Liver (tissue), 9 donors: Measurements from ENCODE around the gene SP140L. TPM values are rescaled to one million over a fixed set of nuclear protein-coding genes. Genes with fewer than 3 reads are reported as not detected.

Experiments
- DNase-seq: peaks from one replicate; pipeline ENCODE4 v3.0.0-alpha.2; 2017; ENCODE audit warnings: low spot score
- H3K27ac ChIP-seq, 2 donors: one replicate each; pipeline ENCODE4 v1.7.0; 2013; ENCODE audit warnings: inconsistent platforms in 2 of 2, low read length in 2 of 2, control low read depth in 1 of 2, low read depth in 1 of 2, mild to moderate bottlenecking in 1 of 2
- H3K27me3 ChIP-seq, 4 donors: one replicate each; pipeline versions ENCODE4 v1.6.1 to v1.7.0; 2013; ENCODE audit warnings: low read length in 3 of 4, inconsistent platforms in 1 of 4, mild to moderate bottlenecking in 1 of 4, moderate library complexity in 1 of 4; ENCODE audit not compliant: control insufficient read depth in 4 of 4, insufficient read depth in 4 of 4
- H3K36me3 ChIP-seq, 4 donors: one replicate each; pipeline versions ENCODE4 v1.6.1 to v1.7.0; 2013; ENCODE audit warnings: low read length in 3 of 4, mild to moderate bottlenecking in 3 of 4, low read depth in 1 of 4, moderate library complexity in 1 of 4; ENCODE audit not compliant: control insufficient read depth in 4 of 4, insufficient read depth in 3 of 4
- H3K4me1 ChIP-seq, 4 donors: one replicate each; pipeline versions ENCODE4 v1.6.1 to v1.7.0; 2013; ENCODE audit warnings: low read length in 3 of 4, mild to moderate bottlenecking in 3 of 4, moderate library complexity in 1 of 4; ENCODE audit not compliant: control insufficient read depth in 4 of 4, insufficient read depth in 4 of 4
- H3K4me3 ChIP-seq, 3 donors: one replicate each; pipeline versions ENCODE4 v1.6.1 to v1.7.0; 2013; ENCODE audit warnings: low read length in 3 of 3, control low read depth in 1 of 3, low read depth in 1 of 3, mild to moderate bottlenecking in 1 of 3
- H3K9ac ChIP-seq, 2 donors: one replicate each; pipeline ENCODE4 v1.7.0; 2013; ENCODE audit warnings: low read length in 2 of 2, mild to moderate bottlenecking in 2 of 2, moderate library complexity in 2 of 2, control low read depth in 1 of 2, low read depth in 1 of 2
- H3K9me3 ChIP-seq, 4 donors: one replicate each; pipeline versions ENCODE4 v1.6.1 to v1.7.0; 2013; ENCODE audit warnings: low read length in 3 of 4; ENCODE audit not compliant: control insufficient read depth in 4 of 4
- ATF3 ChIP-seq: IDR thresholded peaks from 2 replicates; pipeline ENCODE4 v1.6.1; 2016; ENCODE audit warnings: antibody characterized with exemption
- CTCF ChIP-seq: fragments of 150-350 bp; IDR thresholded peaks from 2 replicates; pipeline ENCODE4 v1.5.1; 2017; ENCODE audit warnings: improper control_type of control experiment, low read depth, low read length; ENCODE audit not compliant: missing input control
- EGR1 ChIP-seq, 2 donors: IDR thresholded peaks; 2 replicates each; pipeline ENCODE4 v1.6.1; 2016 to 2018; ENCODE audit warnings: antibody characterized with exemption in 2 of 2, low read depth in 2 of 2
- FOXA1 ChIP-seq: IDR thresholded peaks from 2 replicates; pipeline ENCODE4 v1.6.1; 2016; ENCODE audit warnings: antibody characterized with exemption
- FOXA2 ChIP-seq: IDR thresholded peaks from 2 replicates; pipeline ENCODE4 v1.6.1; 2016; ENCODE audit warnings: antibody characterized with exemption
- GABPA ChIP-seq, 2 donors: IDR thresholded peaks in 1 of 2; conservative IDR thresholded peaks in 1 of 2; 2 replicates each; pipeline ENCODE4 v1.6.1; 2016; ENCODE audit warnings: antibody characterized with exemption in 2 of 2, mild to moderate bottlenecking in 1 of 2, moderate library complexity in 1 of 2
- HNF4A ChIP-seq, 2 donors: conservative IDR thresholded peaks; 2 replicates each; pipeline ENCODE4 v1.6.1; 2016; ENCODE audit warnings: antibody characterized with exemption in 2 of 2, mild to moderate bottlenecking in 2 of 2
- HNF4G ChIP-seq: IDR thresholded peaks from 2 replicates; pipeline ENCODE4 v1.6.1; 2016; ENCODE audit warnings: antibody characterized with exemption
- JUND ChIP-seq, 2 donors: IDR thresholded peaks; 2 replicates each; pipeline ENCODE4 v1.6.1; 2016; ENCODE audit warnings: antibody characterized with exemption in 2 of 2
- MAX ChIP-seq: IDR thresholded peaks from 2 replicates; pipeline ENCODE4 v1.6.1; 2016; ENCODE audit warnings: antibody characterized with exemption
- NR2F2 ChIP-seq: IDR thresholded peaks from 2 replicates; pipeline ENCODE4 v1.6.1; 2016; ENCODE audit warnings: antibody characterized with exemption
- RAD21 ChIP-seq, 2 donors: IDR thresholded peaks; 2 replicates each; pipeline ENCODE4 v1.6.1; 2016; ENCODE audit warnings: antibody characterized with exemption in 2 of 2, mild to moderate bottlenecking in 2 of 2
- REST ChIP-seq: IDR thresholded peaks from 2 replicates; pipeline ENCODE4 v1.6.1; 2016; ENCODE audit warnings: antibody characterized with exemption, mild to moderate bottlenecking
- RXRA ChIP-seq, 2 donors: IDR thresholded peaks; 2 replicates each; pipeline ENCODE4 v1.6.1; 2017 to 2018; ENCODE audit warnings: antibody characterized with exemption in 2 of 2, mild to moderate bottlenecking in 1 of 2
- SP1 ChIP-seq: IDR thresholded peaks from 2 replicates; pipeline ENCODE4 v1.6.1; 2018; ENCODE audit warnings: antibody characterized with exemption, mild to moderate bottlenecking
- TAF1 ChIP-seq: conservative IDR thresholded peaks from 2 replicates; pipeline ENCODE4 v1.6.1; 2016; ENCODE audit warnings: antibody characterized with exemption, mild to moderate bottlenecking
- YY1 ChIP-seq: IDR thresholded peaks from 2 replicates; pipeline ENCODE4 v1.6.1; 2016; ENCODE audit warnings: antibody characterized with exemption, mild to moderate bottlenecking
- ZBTB33 ChIP-seq: IDR thresholded peaks from 2 replicates; pipeline ENCODE4 v1.6.1; 2016; ENCODE audit warnings: antibody characterized with exemption
- WGBS: extraction: QIAGEN DNeasy Blood & Tissue Kit; methylation state at CpG from one replicate; pipeline ENCODE4 v1.1.7; 2013; 5-methylcytosine and 5-hydroxymethylcytosine counted together
- polyA plus RNA-seq, 2 donors: library from polyadenylated mRNA; stranded (reverse) in 1 of 2; unstranded in 1 of 2; fragments of 200-250 nt in 1 of 2; fragments of >200 nt in 1 of 2; fragmentation: Nextera tagmentation in 1 of 2; extraction: Ambion mirVana in 1 of 2; gene quantifications; one replicate each; pipeline versions ENCODE4 v1.2.1 to v1.2.3, GENCODE V29; 2013 to 2015
- total RNA-seq, 2 donors: library from RNA; depleted of rRNA; stranded (reverse); fragments of >200 nt; gene quantifications; one replicate each; pipeline ENCODE4 v1.2.3, GENCODE V29; 2014
- donor health status: healthy.
- donor health status: healthy.
- donor health status: healthy.
- donor health status: healthy.
- donor health status: healthy.

SP140L gene
- total and polyA plus RNA-seq, 4 donors = 3.1 to 21.5 (median 6.6) TPM

GRCh38 chr2:230362030-230362691 is 35.2 kb downstream of the SP140L start:
- Histone ChIP-seq H3K36me3 (peaks cover 0 to 29% (median 21%) of the 10 kb centered on the region in 4 donors), H3K4me1 (no peaks in the 10 kb centered on the region), H3K4me3 (no peak overlapping the region), H3K9me3 (no peaks in the 10 kb centered on the region), H3K9ac (no peak overlapping the region), H3K27me3 (no peaks in the 10 kb centered on the region), H3K27ac (no peak overlapping the region)
- no peak for DNase-seq
- WGBS = 74% methylated on average over 1 of the region's 1 CpG
- TF ChIP-seq NR2F2 (no peak), GABPA (IDR thresholded peaks at IDR 0.05 in 1 of 2, conservative IDR thresholded peaks at IDR 0.05 in 1 of 2) (no peak), FOXA2 (no peak), ZBTB33 (no peak), TAF1 (no peak), RAD21 (IDR thresholded peaks at IDR 0.05) (no peak), HNF4A (conservative IDR thresholded peaks at IDR 0.05) (no peak), ATF3 (no peak), EGR1 (IDR thresholded peaks at IDR 0.05; ENCODE audit: low read depth in 2 of 2) (no peak), JUND (IDR thresholded peaks at IDR 0.05) (no peak), SP1 (no peak), FOXA1 (no peak), MAX (no peak), RXRA (IDR thresholded peaks at IDR 0.05) (no peak), CTCF (no peak), HNF4G (no peak), YY1 (no peak)

- no peak overlapping the region for H3K9ac ChIP-seq
- no peak overlapping the region for H3K4me3 ChIP-seq
- H3K27ac ChIP-seq = no peak overlapping the region
- WGBS = 97% methylated on average over 2 of the region's 2 CpGs
- no peaks in the 10 kb centered on the region for H3K4me1 ChIP-seq
- H3K9me3 ChIP-seq = no peaks in the 10 kb centered on the region
- DNase-seq = no peak
- peaks cover 6 to 36% (median 15%) of the 10 kb centered on the region in 4 donors for H3K36me3 ChIP-seq
- no peaks in the 10 kb centered on the region for H3K27me3 ChIP-seq
- TF ChIP-seq CTCF (no peak), RAD21 (IDR thresholded peaks at IDR 0.05) (no peak), HNF4G (no peak), SP1 (no peak), REST (no peak), MAX (no peak), GABPA (IDR thresholded peaks at IDR 0.05 in 1 of 2, conservative IDR thresholded peaks at IDR 0.05 in 1 of 2) (no peak), YY1 (no peak), JUND (IDR thresholded peaks at IDR 0.05) (no peak), FOXA2 (no peak), HNF4A (conservative IDR thresholded peaks at IDR 0.05) (no peak), ATF3 (no peak), NR2F2 (no peak), TAF1 (no peak)
Measured at GRCh38 chr2:230382108-230382507, 55.1 kb downstream of the SP140L start.
